ENCODE results near the gene CEP85L.

Gene CEP85L

DNA sequence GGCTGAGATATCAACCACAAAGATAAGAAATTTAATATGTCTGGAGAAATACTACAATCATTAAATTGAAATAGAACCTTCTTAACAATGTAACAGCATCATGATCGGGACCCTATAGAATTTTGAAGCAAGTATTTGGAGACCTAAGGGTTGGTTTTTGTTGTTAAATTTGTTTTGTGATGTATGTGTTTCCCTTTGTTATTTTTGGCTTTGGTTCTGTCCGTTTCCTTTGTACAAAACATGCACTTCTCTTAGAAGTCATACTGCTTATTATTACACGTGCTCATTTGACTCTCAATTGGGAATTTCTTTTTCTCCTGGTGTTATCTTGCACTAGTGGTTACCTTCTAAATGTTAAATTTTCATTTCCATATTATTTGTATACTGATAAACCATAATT is 107.3 kb downstream of the CEP85L start:
- DNase-seq (ENCODE audit: extremely low read depth, low read depth): no peak
- H3K4me3 ChIP-seq (replicated peaks; ENCODE audit: low read depth, low read length): no peak overlapping the region
- TF ChIP-seq, protein P1, sequence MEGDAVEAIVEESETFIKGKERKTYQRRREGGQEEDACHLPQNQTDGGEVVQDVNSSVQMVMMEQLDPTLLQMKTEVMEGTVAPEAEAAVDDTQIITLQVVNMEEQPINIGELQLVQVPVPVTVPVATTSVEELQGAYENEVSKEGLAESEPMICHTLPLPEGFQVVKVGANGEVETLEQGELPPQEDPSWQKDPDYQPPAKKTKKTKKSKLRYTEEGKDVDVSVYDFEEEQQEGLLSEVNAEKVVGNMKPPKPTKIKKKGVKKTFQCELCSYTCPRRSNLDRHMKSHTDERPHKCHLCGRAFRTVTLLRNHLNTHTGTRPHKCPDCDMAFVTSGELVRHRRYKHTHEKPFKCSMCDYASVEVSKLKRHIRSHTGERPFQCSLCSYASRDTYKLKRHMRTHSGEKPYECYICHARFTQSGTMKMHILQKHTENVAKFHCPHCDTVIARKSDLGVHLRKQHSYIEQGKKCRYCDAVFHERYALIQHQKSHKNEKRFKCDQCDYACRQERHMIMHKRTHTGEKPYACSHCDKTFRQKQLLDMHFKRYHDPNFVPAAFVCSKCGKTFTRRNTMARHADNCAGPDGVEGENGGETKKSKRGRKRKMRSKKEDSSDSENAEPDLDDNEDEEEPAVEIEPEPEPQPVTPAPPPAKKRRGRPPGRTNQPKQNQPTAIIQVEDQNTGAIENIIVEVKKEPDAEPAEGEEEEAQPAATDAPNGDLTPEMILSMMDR (IDR thresholded peaks at IDR 0.05; ENCODE audit: low read depth, low read length, missing control alignments): no peak

DNA sequence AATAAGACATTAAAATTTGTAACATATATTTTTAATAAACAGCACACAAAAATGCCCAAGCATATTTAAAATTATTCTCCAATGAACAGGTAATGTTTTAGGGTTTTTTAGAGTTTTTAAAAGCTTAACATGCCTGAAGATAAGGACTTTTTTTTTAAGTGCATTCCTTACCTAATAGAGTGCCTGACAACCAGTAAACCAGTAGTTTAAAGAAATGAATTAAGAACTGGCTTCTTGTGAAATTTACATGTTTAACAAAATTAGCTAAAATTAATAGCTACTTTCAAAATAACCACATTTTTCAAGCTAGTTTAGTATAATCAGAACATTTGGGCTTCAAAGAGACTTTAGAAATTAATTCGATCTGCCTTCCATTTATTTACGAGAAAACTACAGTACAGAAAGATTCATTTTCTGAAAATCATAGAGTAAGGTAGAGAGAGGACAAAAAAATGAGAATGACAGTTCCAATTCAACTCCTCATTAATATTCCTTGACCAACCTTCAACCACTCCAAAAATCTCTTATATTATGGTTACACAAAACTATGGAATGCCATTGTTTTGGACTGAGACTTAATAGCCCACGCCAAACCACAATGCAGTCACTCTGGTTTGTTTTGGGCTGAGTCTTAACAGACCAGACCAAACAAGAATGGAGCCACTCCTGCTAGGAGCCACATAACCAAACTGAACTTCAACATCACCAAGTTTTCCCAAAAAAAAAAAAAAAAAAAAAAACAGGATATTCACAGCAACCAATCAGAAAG is 109.0 kb downstream of the CEP85L start:
- TF ChIP-seq, protein P1 (IDR thresholded peaks at IDR 0.05; ENCODE audit: low read depth, low read length, missing control alignments): no peak
- H3K4me3 ChIP-seq (replicated peaks; ENCODE audit: low read depth, low read length): no peak overlapping the region
- peak; percentile 29 for DNase-seq (ENCODE audit: extremely low read depth, low read depth)

DNA sequence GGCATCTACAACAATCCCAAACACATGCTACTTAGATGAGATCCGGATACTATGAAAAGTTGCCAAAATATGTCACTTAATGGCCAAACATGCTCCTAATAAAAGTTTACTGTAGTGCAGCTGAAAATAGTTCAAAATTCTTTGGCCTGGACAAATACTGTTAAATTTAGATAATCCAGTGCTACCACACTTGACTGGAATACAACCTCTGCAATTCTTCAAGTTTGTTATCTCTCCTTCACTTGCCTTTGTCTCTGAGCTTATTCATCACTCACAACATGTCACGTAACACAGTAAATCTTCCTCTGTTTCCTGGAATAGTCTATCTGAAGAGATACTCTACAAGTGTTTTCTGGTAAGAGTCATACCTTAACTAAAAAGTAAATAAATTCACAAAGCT is 113.8 kb downstream of the CEP85L start:
- no peak overlapping the region for H3K4me3 ChIP-seq (replicated peaks; ENCODE audit: low read depth, low read length)
- no peak for DNase-seq (ENCODE audit: extremely low read depth, low read depth)
- TF ChIP-seq, protein P1 (IDR thresholded peaks at IDR 0.05; ENCODE audit: low read depth, low read length, missing control alignments): no peak

DNA sequence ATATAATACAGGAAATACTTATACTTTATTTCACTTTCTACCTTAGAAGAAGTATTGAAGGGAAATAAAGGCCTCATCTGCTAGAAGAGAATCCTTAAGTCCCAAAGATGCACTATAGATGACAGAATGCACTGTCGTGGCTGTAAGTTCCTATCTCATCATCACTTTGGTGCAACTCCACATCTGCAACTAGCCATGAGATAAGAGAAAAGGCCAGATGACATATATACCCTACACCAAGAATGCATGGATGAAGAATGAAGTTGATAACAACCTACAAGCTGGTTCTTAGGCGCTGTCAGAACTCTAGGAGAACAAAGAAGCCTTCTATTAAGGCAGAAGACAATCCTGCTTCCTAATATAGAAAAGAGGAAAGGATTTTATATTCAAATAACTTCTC is 114.9 kb downstream of the CEP85L start:
- TF ChIP-seq, protein P1 (IDR thresholded peaks at IDR 0.05; ENCODE audit: low read depth, low read length, missing control alignments): no peak
- no peak overlapping the region for H3K4me3 ChIP-seq (replicated peaks; ENCODE audit: low read depth, low read length)
- DNase-seq (ENCODE audit: extremely low read depth, low read depth): no peak

DNA sequence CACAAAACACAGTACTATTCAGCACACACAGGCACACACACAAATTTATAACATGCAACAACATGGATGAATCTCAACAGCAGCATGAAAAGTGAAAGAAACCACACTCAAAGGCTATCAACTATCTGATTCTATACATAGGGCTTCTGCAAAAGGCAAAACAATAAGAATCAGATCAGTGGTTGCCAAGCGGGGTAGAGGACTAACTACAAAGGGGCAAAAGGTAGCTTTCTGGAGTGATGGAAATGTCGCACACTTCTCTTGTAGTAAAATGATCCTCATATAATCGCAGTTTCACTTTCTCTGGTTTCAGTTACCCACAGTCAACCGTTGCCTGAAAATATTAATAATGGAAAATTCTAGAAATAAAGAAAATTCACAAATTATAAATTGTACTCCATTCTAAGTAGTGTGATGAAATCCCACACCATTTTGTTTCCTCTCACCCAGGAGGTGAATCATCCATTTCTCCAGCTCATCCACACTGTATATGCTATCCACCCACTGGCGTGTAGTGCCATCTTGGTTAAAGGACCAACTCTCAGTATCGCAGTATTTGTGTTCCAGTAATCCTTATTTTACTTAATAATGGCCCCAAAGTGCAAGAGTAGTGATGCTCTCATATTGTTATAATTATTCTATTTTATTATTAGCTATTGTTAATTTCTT is 116.1 kb downstream of the CEP85L start:
- TF ChIP-seq, protein P1 (IDR thresholded peaks at IDR 0.05; ENCODE audit: low read depth, low read length, missing control alignments): no peak
- H3K4me3 ChIP-seq (replicated peaks; ENCODE audit: low read depth, low read length): no peak overlapping the region
- DNase-seq (ENCODE audit: extremely low read depth, low read depth): no peak

DNA sequence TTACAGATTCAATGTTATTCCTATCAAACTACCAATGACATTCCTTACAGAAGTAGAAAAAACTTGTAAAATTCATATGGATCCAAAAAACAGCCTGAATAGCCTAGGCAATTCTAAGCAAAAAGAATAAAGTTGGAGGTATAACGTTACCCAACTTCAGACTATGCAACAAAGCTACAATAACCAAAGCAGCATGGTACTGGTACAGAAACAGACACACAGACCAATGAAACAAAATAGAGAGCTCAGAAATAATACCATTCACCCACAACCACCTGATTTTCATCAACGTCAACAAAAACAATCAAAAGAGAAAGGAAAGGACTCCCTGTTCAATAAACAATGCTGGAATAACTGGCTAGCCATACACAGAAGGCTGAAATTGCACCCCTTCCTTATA is 120.4 kb downstream of the CEP85L start:
- TF ChIP-seq, protein P1 (IDR thresholded peaks at IDR 0.05; ENCODE audit: low read depth, low read length, missing control alignments): no peak
- DNase-seq (ENCODE audit: extremely low read depth, low read depth): no peak

More for the DNA sequence above, 120.4 kb downstream of the CEP85L start:
- H3K4me3 ChIP-seq (replicated peaks; ENCODE audit: low read depth, low read length): no peak overlapping the region

Measured in HFF-Myc (cell line).